Activated CD4-positive, alpha-beta memory T cell treated with anti-CD3 and anti-CD28 coated beads, Interleukin-2, amount 10 ng/mL, durations not matched to agents 7 days and 5 days (primary cell): ENCODE measurements around the gene ACER1. TPM values are rescaled to one million over a fixed set of nuclear protein-coding genes. Genes with fewer than 3 reads are reported as not detected.
A peak's percentile ranks its signal among the peaks of the same experiment; 100 is the strongest.
"Not testable (repeated sequence)": the region's sequence is repeated elsewhere in the genome, so short reads cannot be mapped to it uniquely, and the experiment has no call there.

Experiments
- CTCF ChIA-PET: fragments of 350-600 bp; sonication (Branson Sonifier 250); formaldehyde crosslinking; loops from one replicate; lab custom pipeline; 2021; ENCODE audit warnings: antibody characterized with exemption, inconsistent platforms; lab: Charles Lee
- POLR2A ChIA-PET: fragments of 350-600 bp; sonication (Branson Sonifier 250); formaldehyde crosslinking; loops from one replicate; lab custom pipeline; 2021; ENCODE audit warnings: antibody characterized with exemption; lab: Charles Lee
- DNase-seq: peaks from one replicate; pipeline ENCODE4 v3.0.0-alpha.2; 2020
- H3K27ac Mint-ChIP-seq: one replicate; pipeline ENCODE4 v1.8.0; 2021; ENCODE audit warnings: mild to moderate bottlenecking, mixed read lengths
- H3K27me3 Mint-ChIP-seq: one replicate; pipeline ENCODE4 v1.8.0; 2021; ENCODE audit warnings: mixed read lengths
- H3K36me3 Mint-ChIP-seq: one replicate; pipeline ENCODE4 v1.8.0; 2021; ENCODE audit warnings: low read depth, mixed read lengths
- H3K4me1 Mint-ChIP-seq: one replicate; pipeline ENCODE4 v1.8.0; 2021; ENCODE audit warnings: mixed read lengths
- H3K4me3 Mint-ChIP-seq: one replicate; pipeline ENCODE4 v1.8.0; 2021; ENCODE audit warnings: mild to moderate bottlenecking, mixed read lengths
- H3K9me3 Mint-ChIP-seq: one replicate; pipeline ENCODE4 v1.8.0; 2021; ENCODE audit warnings: mixed read lengths
- total RNA-seq, 2 experiments: library from RNA; stranded (reverse); gene quantifications; one replicate each; pipeline ENCODE4 v1.2.3, GENCODE V29; 2021

ACER1 gene
- total RNA-seq, 2 experiments from 2014 or later: 0.15 to 0.30 TPM

DNA sequence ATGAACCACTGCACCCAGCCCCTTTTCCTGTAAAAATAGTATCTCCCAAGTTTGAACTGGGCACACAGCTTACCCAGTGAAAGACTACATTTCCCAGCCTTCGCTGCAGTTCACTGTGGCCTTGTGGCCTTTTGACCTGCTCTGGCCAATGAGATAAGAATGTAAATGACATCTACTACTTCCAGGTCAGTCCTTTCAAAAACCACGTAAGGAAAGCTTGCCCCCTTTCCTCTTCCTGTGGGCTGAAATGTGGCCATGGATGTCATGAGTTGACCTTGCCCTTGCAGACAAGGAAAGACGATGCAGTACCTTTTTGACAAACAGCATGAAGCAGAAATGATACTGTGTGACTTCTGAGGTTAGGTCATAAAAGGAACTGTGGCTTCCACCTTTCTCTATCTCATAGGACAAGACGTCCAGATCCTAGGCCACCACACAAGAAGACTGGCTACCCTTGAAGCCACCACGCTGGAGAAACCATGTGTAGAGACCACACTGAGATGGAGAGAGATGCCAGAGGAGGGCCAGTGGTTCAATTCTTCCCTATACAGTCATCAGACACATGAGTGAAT is 19.9 kb downstream of the ACER1 start:
- ChIA-PET POLR2A (no interaction called here), CTCF (interaction anchor here (0.7 kb wide), 1 partner anchor 7 kb away, joined by 4 read pairs; no protein-coding TSS in a partner anchor)
- Mint-ChIP-seq H3K27me3 (no peaks in the 10 kb centered on the region), H3K9me3 (peaks cover 5% of the 10 kb centered on the region), H3K4me3 (no peak overlapping the region), H3K27ac (no peak overlapping the region), H3K36me3 (no peaks in the 10 kb centered on the region), H3K4me1 (no peaks in the 10 kb centered on the region)
- no peak for DNase-seq

- Mint-ChIP-seq H3K4me3 (no peak overlapping the region), H3K9me3 (peaks cover 5% of the 10 kb centered on the region), H3K36me3 (no peaks in the 10 kb centered on the region), H3K4me1 (no peaks in the 10 kb centered on the region), H3K27me3 (no peaks in the 10 kb centered on the region), H3K27ac (no peak overlapping the region)
- no peak for DNase-seq
- ChIA-PET POLR2A (no interaction called here), CTCF (no interaction called here)
Observed at GRCh38 chr19:6312018-6312417, 21.4 kb downstream of the ACER1 start.

DNA sequence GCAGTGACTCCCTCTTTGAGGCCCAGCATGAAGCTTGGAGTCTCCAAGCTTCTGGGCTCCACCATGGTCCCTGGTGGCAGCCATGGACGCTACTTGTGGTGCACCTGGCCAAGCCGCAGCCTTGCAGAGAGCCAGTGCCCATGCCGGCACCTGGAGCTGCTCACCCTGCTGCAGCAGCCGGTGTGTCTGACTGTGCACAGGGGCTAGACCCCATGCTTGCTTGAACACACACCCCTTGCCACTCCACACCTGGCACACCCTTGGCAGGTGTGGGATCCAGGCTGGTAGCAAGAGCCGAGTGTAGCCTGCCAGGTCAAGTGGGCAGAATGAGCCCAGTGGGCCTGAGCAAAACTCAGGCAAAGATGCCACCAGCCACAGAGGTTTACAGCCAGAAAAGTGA is 35.0 kb downstream of the ACER1 start:
- DNase-seq: no peak
- ChIA-PET POLR2A (no interaction called here), CTCF (interaction anchor here (0.6 to 3.3 kb wide), 4 partner anchors 60 to 248 kb away, joined by 3 to 17 read pairs (median 4); no protein-coding TSS in a partner anchor)
- peaks cover 6% of the 10 kb centered on the region for H3K36me3 Mint-ChIP-seq
- H3K4me3 Mint-ChIP-seq: no peak overlapping the region
- H3K4me1 Mint-ChIP-seq: no peaks in the 10 kb centered on the region
- peaks cover 4% of the 10 kb centered on the region for H3K9me3 Mint-ChIP-seq
- H3K27me3 Mint-ChIP-seq: peaks cover 2% of the 10 kb centered on the region
- H3K27ac Mint-ChIP-seq: no peak overlapping the region

GRCh38 chr19:6297202-6297601 is 36.2 kb downstream of the ACER1 start:
- CTCF ChIA-PET: interaction anchor here (1.3 kb wide), 1 partner anchor 59 kb away, joined by 3 read pairs; no protein-coding TSS in a partner anchor
- H3K36me3 Mint-ChIP-seq: peaks cover 6% of the 10 kb centered on the region
- H3K27ac Mint-ChIP-seq: no peak overlapping the region
- POLR2A ChIA-PET: no interaction called here
- DNase-seq: no peak
- H3K27me3 Mint-ChIP-seq: peaks cover 2% of the 10 kb centered on the region
- H3K4me3 Mint-ChIP-seq: no peak overlapping the region
- H3K4me1 Mint-ChIP-seq: no peaks in the 10 kb centered on the region
- H3K9me3 Mint-ChIP-seq: peaks cover 10% of the 10 kb centered on the region

DNA sequence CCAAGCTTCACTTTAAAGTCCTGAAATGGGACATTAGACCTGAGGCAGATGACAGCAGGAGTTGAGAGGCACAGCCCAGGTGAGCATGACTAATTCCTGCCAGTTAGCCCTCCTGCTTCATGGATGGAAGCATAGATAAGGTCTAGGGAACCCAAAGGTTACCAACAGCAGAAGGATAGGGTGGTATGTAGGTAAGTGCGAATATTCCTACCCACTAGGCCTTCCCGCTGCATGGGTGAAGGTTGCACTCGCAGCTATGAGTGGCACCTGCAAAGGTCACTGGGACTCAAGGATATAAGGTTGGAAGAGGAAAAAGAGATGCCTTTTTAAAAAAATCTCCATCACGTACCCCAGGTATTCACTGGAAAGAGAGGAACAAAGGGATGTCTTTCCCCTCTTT is 41.4 kb downstream of the ACER1 start:
- H3K9me3 Mint-ChIP-seq: peaks cover 36% of the 10 kb centered on the region
- no peak for DNase-seq
- no peak overlapping the region for H3K27ac Mint-ChIP-seq
- no peaks in the 10 kb centered on the region for H3K4me1 Mint-ChIP-seq
- ChIA-PET CTCF (no interaction called here), POLR2A (no interaction called here)
- H3K4me3 Mint-ChIP-seq: no peak overlapping the region
- peaks cover 2% of the 10 kb centered on the region for H3K27me3 Mint-ChIP-seq
- peaks cover 11% of the 10 kb centered on the region for H3K36me3 Mint-ChIP-seq

DNA sequence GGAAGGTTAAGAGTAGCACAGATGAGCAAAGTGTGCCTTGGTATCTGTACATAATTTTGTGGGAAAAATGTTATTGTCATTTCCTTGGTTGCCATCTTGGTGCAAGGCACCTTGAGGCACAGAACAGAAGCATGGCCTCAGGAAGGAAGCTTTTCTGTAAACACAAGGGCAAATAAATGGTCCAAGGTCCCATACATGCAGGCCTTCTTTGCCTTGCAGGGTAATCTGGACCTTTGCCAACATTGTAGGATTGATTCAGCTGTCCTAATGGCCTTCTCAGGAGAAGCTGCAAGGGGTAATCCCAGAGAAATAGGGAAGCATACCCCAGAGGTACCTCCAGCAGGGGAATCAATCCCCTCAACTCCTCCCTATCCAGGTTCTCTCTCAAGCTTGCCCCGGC is 44.7 kb downstream of the ACER1 start:
- Mint-ChIP-seq H3K4me3 (no peak overlapping the region), H3K4me1 (no peaks in the 10 kb centered on the region), H3K9me3 (peaks cover 37% of the 10 kb centered on the region), H3K27ac (no peak overlapping the region), H3K27me3 (no peaks in the 10 kb centered on the region), H3K36me3 (peaks cover 6% of the 10 kb centered on the region)
- DNase-seq: no peak
- ChIA-PET CTCF (no interaction called here), POLR2A (no interaction called here)

- ChIA-PET CTCF (no interaction called here), POLR2A (no interaction called here)
- no peaks in the 10 kb centered on the region for H3K4me1 Mint-ChIP-seq
- no peak for DNase-seq
- no peak overlapping the region for H3K4me3 Mint-ChIP-seq
- H3K27ac Mint-ChIP-seq: no peak overlapping the region
- H3K36me3 Mint-ChIP-seq: peaks cover 6% of the 10 kb centered on the region
- peaks cover 32% of the 10 kb centered on the region for H3K9me3 Mint-ChIP-seq
- peaks cover 5% of the 10 kb centered on the region for H3K27me3 Mint-ChIP-seq
Observed at GRCh38 chr19:6287269-6287885, 46.0 kb downstream of the ACER1 start.

GRCh38 chr19:6286676-6287075 is 46.7 kb downstream of the ACER1 start:
- no peak for DNase-seq
- ChIA-PET POLR2A (no interaction called here), CTCF (no interaction called here)
- Mint-ChIP-seq H3K27ac (no peak overlapping the region), H3K9me3 (peaks cover 25% of the 10 kb centered on the region), H3K4me3 (no peak overlapping the region), H3K4me1 (no peaks in the 10 kb centered on the region), H3K36me3 (peaks cover 6% of the 10 kb centered on the region), H3K27me3 (peaks cover 8% of the 10 kb centered on the region)

DNA sequence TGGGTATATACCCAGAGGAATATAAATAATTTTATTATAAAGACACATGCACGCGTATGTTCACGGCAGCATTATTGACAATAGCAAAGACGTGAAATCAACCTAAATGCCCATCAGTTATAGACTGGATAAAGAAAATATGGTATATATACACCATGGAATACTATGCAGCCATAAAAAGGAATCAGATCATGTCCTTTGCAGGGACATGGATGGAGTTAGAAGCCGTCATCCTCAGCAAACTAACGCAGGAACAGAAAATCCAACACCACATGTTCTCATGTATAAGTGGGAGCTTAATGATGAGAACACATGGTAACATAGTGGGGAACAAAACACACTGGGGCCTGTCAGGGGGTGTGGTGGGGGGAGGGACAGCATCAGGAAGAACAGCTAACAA is 51.0 kb downstream of the ACER1 start:
- CTCF ChIA-PET: not testable (repeated sequence)

DNA sequence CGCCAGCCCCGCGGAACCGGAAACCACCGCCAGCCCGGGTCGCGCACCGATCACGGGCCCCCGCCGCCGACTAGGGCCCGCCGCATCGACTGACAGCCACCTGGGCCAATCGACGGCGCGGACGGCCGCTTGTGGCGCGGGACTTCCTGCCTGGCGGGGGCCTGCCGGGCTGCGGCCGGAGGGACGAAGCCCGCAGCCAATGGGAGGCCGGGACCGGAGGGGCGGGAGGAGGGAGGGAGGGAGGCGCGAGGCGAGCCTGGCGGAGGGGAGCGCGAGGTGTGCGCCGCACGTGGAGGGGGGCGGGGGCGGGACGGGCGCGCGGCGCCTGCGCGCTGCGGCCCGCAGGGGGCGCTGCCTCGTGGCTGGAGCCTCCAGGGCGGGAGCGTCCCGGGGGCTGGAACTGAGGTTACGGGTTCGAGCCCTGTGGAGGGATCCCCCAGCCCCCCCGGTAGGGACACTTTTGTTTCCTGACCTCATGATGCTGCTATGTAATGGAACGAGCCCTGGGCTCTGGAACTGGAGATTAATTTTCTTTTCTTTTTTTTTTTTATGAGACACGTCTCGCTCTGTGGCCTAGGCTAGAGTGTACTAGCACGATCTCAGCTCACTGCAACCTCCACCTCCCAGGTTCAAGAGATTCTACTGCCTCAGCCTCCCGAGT is 53.4 kb downstream of the ACER1 start, which contains the start of gene MLLT1:
Gene MLLT1, minus strand, starts transcription at position 45 of the 661 bp plus-strand sequence. CDS start 191 bp downstream, outside the sequence.
- Mint-ChIP-seq H3K27me3 (peaks cover 8% of the 10 kb centered on the region), H3K9me3 (no peaks in the 10 kb centered on the region), H3K4me3 (peak within 1 kb of the TSS; percentile 85), H3K36me3 (peaks cover 6% of the 10 kb centered on the region), H3K27ac (peak within 1 kb of the TSS; percentile 81), H3K4me1 (peaks cover 30% of the 10 kb centered on the region)
- peak; percentile 97 for DNase-seq
- ChIA-PET POLR2A (no interaction called here), CTCF (no interaction called here)

More for the DNA sequence above, 51.0 kb downstream of the ACER1 start:
- H3K9me3 Mint-ChIP-seq, H3K27ac Mint-ChIP-seq, H3K4me3 Mint-ChIP-seq, POLR2A ChIA-PET, H3K27me3 Mint-ChIP-seq, DNase-seq, H3K36me3 Mint-ChIP-seq: not testable (repeated sequence)
- H3K4me1 Mint-ChIP-seq: peaks cover 19% of the 10 kb centered on the region

- CTCF ChIA-PET: no interaction called here
- H3K27ac Mint-ChIP-seq: peak overlapping the region; percentile 47
Observed at GRCh38 chr19:6279620-6279930, 53.8 kb downstream of the ACER1 start.

DNA sequence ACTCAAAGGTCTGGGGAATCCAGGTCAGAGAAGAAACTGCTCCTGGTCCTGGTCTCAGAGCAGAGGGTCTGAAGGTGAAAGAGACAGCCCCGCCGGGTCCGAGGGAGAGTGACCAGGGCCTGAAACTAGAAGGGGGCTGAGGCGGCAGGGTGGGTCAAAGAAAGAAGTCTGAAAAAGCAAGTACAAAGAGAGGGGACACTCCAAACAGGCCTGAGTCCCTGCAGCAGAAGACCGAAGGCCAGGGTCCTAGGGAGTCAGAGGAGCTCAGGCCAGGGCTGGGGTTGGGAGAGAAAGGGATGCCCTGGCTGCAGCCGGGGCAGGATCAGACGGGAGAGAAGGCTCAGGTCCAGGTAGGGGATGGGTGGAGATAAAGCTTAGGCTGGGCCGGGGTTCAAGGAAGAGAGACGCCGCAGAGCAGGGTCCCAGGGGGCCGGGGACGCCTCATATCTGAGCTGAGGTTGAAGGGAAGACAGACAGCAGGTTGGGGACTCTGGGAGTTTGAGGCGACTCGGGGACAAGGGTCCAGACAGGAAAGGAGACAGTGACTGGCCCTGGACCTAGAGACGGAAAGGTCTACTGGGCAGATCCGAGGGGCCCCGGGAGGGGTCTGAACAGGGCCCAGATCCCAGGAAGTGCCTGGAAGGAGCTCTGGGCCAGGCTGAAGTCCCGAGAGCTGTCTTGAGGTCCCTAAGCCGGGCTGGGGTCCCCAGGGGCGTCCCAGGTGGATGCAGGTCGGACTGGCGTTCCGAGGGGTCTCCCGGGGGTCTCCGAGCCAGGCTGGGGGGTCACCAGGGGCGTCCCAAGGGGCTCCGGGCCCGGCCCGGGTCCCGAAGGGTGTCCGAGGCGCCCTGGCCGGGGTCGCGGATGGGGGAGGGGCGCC is 54.4 kb downstream of the ACER1 start:
- Mint-ChIP-seq H3K36me3 (peaks cover 6% of the 10 kb centered on the region), H3K27me3 (peaks cover 8% of the 10 kb centered on the region), H3K9me3 (no peaks in the 10 kb centered on the region), H3K4me1 (peaks cover 30% of the 10 kb centered on the region), H3K27ac (peak overlapping the region; percentile 81), H3K4me3 (peak overlapping the region; percentile 85)
- CTCF ChIA-PET: interaction anchor here (0.9 kb wide), 1 partner anchor 584 kb away, joined by 3 read pairs; no protein-coding TSS in a partner anchor
- DNase-seq: peak; percentile 20
- POLR2A ChIA-PET: interaction anchor here (0.8 kb wide), 2 partner anchors 61 to 147 kb away, joined by 3 to 4 read pairs; no protein-coding TSS in a partner anchor

More at GRCh38 chr19:6279620-6279930, 53.8 kb downstream of the ACER1 start:
- Mint-ChIP-seq H3K4me1 (peaks cover 30% of the 10 kb centered on the region), H3K9me3 (no peaks in the 10 kb centered on the region), H3K36me3 (peaks cover 6% of the 10 kb centered on the region), H3K4me3 (peak overlapping the region; percentile 60), H3K27me3 (peaks cover 8% of the 10 kb centered on the region)
- DNase-seq: no peak
- POLR2A ChIA-PET: interaction anchor here (0.8 kb wide), 2 partner anchors 61 to 146 kb away, joined by 3 to 4 read pairs; no protein-coding TSS in a partner anchor
